NK-92 treated with Interleukin-12 subunit alpha and Interleukin-12 subunit beta, amount 100 ng/mL, for 24 hours (cell line): ENCODE data around the gene SCRN2.

Source experiments
- DNase-seq: peaks from one replicate; lab custom pipeline; 2025; lab: John Stamatoyannopoulos, UW

The SCRN2 gene

DNA sequence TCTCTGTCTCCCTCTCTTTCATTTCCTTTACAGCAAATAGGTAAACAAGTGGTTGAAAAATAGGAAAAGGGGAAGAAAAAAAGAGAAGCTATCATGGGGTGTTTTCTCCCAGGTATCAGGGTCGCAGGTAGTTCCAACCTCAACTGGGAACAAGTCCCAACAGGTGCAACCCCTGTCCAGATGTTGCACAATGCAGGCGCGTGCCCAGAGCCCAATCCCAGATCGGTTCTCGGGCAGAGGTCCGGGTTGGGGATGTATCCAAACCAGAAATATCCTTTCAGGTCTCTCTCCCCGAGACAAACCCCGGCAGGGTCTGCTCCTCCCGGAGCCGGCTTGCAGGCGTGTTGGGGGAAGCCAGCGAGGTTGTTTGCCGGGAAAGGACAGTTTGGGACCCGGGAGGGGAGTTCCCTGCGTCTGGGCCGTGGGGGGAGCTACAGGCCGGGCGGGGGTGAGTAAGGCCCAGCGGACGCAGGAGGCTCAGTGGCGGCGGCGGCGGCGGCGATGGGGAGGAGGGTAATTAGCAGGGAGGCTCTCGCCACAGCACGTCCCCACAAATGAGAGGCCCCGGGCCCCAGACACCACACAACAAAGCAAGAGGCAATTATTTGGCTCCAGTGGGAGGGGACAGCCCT, 31.1 kb upstream of the SCRN2 start:
- no peak for DNase-seq

DNA sequence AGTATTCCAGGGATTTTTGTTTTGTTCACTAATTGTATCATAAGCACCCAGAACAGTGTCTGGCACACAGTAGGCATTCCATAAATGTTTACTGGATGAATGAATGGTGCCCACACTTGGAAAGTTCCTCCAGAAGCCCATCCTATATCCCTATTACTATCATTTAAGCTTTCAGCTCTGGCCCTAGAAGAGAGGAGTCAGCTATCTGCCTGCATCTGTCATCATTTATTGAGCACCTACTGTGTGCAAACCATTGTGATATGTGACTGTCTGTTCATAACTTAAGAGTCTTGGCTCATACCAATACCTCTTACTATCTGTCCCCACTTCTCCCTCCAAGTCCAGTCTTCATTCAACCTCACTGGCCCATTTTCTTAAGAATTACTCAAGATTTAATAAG, 30.0 kb upstream of the SCRN2 start:
- no peak for DNase-seq

DNA sequence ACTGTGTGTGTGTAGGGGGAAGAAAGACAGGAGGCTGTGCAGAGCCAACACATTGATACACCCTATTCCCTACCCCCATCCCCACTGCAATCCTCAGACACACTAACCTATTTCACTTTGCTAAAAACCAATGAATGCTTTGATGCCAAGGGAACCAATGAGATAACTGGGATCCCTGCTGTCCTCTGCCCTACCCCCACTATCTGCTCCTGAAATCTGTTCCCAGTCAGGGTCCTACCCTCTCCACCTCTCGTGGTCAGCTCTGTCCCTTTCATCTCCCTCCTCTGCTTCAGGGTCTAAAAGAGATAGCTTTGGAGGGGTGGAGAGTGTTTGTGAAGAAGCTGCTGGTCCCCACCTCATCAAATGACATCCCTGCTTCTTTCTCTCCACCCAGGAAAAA, 29.0 kb upstream of the SCRN2 start:
- DNase-seq, result no peak

DNA sequence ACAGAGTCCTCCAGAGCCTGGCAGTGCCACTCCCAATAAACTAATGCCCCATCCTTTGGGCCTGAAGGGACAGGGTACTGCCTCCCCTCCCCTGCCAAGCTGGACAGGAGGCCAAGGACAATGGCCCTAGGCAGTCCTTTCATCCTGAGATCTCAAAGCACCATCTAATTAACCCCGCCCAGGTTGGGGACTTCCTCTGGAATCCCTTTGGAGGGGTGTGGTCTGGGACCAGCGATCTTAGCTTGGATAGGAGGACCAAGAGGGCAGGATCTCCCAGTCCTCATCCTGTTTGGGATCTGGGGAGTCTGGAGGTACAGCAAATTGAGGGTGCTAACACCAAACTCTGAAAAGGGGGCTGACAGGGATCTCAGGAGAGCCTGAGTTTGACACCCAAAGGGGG, 28.0 kb upstream of the SCRN2 start:
- DNase-seq, result no peak

DNA sequence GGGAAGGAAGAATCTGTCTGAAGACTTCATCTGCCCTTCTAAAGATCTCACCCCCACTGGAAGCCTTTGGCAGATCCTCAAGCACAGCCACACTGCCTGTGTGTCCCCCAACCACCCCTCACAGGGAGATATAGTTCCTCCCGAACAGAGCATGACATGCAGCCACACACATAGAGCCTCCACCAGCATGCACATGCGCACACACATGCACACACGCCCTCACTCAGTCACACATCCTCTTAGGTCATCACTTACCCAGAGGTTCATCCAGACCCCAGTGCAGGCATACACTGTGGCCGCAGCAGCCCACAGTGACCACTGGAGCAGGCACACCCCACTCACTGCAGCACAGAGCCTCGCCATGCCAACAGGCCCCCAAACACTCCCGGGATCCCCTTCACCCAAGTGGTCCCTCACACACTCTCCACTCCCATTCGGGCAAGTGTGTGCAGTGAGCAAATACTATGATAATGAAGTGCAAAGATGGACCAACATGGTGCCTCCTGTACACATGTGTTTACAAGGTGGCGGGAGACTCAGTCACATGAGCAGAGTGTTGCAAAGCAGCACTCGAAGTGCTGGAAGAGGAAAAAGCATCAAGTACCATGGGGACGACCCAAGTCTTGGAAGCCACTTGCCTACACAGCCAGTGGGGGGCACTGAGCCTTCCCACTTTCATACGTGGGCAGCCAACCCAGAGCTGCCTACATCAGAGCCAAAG, 26.9 kb upstream of the SCRN2 start:
- DNase-seq, result no peak

DNA sequence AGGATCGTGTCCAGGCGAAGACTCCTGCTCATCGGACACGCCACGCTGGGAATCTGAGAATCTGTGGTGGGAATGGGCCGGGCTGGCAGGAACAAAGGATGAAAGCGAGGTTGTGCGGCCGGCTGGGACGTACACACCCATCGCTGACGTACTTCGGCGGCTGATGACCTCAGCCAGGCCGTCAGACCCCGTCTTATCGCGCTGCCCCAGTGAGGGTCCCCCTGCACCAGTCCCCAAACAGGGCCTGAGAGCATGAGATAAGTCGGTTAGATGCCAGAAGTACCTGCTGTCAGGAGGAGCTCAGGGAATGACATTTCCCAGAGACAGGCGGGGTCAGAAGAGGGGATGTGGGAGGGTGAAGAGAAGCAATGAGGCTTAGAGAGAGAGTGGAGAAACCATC, 25.9 kb upstream of the SCRN2 start:
- DNase-seq, result no peak

DNA sequence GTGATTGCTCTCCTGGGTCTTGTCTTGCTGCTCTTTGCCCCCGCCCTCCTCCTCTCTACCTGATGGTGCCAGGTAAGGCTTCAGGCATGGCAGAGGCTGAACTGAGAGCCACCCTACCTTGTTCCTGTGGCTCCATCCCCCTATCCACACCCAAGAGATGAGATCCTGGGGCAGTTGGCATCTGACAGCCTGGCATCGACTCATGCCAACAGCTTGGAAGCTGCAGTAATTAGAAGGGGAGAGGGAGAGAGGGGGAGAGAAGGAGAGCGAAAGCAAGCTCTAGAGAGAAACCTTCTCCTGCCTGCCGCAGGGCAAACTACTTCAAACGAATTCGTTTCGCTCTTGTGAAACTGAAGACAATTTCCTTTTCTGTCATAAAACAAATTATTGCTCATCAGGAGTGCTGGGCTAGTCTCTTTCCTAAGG, 23.7 kb upstream of the SCRN2 start:
- no peak for DNase-seq

DNA sequence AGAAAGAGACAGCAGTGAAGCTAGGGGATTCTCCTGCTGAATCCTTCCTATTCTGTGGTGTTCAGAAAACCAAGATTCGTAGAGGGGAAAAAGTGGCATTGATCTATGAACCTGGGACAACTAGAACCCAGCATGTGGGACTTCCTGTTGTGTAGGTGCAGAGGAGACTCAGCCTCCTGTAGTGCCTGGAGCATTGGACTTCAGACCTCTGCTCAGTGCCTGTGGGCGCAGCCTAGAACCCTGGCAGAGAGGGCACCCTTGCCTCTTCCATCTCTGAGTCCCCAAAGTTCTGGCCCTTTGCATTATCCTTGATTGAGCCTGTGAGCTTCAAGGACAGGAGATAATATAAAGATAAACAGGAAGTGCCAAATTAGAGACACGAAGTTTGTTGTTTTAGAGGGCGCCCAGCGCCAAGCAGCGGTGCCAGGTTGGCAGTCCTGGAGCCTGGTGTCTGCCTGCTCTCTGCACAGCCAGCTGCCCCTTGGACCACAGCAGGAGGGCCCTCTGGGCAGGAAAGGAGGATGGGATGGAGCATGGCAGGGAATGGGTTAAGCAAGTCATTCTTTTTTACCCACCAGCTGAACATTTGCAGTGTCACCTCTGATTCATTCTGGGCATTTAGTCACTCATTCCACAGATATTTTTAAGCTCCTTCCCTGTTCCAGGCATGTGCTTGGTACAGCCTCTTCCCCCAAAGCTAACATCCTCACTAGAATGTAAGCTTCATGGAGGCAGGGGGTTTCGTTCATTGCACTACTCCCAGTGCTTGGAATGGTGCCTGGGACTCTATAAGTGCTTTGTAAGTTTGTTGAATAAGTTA, 21.8 kb upstream of the SCRN2 start:
- DNase-seq, result no peak

DNA sequence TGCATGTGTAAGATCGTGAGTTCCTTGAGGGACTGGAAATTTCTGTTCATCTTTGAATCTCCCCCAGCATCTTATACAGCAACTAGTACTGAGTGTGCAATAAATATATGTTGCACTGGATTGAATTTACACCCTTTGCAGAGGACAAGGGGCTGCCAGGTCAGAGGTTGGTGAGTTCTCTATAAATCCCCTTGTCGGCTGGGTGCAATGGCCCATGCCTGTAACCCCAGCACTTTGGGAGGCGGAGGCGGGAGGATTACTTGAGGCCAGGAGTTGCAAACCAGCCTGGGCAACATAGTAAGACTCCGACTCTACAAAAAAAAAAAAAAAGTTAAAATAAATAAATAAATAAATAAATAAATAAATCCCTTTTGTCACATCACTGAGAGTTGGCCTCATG, 19.3 kb upstream of the SCRN2 start:
- no peak for DNase-seq

DNA sequence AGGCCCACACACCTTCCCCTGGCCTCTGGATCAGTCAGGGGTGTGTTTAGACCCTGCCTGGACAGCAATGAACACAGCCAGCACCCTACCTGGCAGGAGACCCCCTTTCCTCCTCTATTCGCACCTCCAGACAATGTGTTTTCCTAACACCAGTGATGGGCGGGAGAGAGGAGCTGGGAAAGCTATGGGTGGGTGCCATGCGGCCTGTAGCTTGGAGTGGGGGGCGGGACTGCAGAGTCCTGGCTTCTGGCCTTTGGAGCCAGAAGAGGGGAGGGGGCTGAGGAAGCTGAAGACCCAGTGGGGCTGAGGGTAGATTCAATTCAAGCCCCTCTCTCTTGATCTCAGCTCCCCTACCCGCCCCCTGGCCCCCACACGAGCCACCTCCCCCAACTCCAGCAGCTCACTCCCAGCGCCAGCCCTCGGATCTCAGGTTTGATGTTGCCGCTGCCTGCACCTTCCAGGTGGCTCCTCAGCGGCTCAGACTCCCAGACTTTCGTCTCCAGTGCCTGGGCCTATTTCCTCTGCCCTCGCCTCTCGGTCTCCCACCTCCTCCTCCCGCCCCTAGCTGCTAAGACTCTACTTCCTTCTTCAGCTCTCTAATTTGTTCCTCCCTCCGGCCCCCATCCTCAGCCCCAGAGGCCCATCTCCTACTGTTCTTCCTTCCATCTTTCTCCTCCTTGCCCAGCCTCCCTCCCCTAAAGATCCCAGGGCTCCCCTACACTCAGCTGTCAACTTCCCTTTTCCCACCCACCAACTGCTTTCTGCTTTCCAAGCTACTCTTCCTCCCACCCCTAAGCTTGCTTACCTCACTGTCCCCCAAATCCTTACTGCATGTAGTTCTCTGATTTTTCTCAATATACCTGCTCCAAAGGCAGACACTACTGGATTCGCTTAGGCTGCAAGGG, 16.7 kb upstream of the SCRN2 start:
- no peak for DNase-seq

DNA sequence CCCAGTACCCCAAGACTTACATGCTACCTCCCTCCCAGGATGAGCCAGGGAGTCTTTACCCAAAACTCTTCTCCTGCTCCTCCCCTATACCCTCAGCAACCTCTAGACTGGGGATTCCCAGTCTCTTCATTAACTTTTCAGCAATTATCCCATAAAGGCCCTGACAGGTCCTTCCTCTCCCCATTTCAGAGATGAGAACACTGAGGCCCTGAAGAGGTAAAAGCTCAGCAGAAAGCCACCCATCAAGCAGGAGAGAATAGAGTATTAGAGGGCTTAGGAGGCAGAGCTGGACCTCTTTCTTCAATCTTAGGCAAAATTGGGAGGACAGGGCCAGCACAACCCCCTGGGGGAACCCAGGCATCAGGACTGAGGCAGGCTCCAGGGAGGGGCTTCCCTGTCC, 15.8 kb upstream of the SCRN2 start:
- DNase-seq, result no peak

DNA sequence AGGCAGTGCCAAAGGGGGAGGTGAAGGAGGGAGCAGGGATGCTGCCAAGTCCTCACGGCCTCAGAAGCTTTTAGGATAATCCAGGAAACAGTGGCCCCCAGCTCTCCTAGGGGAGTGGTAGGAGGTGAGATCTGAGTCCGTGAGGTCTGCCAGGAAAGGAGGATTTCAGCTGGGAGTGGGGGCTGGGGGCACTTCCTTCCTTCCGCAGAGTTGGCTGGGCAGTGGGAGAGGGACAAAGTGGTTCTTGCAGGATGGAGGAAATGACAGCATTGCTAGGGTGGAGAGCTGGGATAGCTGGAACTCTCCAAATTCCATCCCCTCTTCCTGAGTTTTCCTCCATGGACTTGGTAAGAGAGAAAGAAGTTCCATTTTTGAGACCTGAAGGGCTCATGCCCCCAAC, 14.7 kb upstream of the SCRN2 start:
- DNase-seq, result no peak

DNA sequence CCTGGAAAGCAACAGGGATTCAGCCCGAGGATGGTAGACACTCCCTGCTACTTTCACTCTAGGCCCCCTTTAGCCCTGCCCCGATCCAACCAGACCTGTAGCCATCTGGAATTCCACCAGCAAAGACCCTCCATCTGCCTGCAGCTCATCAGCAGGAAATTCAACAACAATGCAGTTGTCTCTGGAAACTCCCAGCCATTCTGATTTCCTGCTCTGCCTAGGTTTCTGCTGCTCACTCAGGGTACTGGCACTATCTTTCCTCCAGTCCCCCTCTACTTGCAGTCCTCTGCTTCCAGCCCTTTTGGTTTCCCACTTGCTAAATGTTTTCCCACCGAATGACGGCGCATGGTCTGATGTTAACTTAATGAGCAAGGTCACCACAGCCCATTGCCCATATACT, 12.5 kb upstream of the SCRN2 start:
- DNase-seq, result no peak

DNA sequence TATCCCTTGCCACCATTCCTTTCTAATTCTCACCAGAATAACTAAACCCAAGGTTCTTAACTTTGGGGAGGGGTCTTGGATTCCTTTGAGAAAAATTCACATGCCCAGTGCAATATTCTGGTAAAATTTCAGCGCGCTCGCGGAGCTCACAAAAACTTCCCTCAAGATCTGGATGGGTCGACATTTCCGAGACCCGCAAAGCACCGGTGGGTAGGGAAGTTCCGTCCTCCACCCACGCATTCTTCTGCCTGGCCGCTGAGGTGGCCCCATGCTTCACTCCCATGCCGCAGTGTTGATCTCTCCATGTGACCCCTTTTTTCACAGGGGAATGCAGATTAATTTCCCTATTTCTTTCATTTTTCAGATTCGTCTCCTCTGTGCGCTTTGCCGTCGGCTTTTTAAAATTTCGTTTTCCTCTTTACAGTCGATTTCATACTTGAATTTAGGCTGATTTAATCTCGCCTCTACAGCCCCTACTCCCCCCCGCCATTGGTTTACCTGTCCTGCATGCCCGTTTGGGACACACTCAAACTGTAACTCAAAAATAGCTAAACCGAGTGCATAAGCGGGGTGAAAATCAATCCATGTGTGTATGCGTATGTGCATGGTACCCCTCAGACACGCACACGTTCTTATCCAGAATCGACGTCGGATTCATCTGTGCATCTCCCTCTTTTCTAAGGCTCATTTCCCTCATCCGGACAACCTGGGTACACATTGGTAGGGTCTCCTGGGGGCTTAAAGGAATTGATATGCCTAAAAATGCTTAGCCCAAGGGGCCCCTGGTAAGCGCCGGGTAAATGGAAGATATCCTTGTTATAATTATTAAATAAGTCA, 11.3 kb upstream of the SCRN2 start:
- DNase-seq, result no peak

DNA sequence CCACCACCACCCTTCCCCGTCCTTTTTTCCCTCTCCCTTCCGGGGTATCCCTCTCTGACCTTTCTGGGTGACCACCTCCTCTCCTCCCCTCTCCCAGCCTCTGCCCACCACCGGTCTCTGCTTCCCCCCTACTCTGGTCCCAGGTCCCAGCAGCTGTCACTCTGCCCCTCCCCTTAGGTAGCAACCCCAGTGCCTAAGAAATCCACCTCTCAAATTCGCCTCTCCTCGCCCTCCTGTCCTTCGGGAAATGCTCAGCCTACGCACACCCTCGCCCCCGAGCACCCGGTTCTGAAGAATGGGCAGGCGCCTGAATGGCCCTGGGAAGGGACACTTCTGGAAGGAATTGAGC, 10.7 kb upstream of the SCRN2 start:
- DNase-seq, result no peak

DNA sequence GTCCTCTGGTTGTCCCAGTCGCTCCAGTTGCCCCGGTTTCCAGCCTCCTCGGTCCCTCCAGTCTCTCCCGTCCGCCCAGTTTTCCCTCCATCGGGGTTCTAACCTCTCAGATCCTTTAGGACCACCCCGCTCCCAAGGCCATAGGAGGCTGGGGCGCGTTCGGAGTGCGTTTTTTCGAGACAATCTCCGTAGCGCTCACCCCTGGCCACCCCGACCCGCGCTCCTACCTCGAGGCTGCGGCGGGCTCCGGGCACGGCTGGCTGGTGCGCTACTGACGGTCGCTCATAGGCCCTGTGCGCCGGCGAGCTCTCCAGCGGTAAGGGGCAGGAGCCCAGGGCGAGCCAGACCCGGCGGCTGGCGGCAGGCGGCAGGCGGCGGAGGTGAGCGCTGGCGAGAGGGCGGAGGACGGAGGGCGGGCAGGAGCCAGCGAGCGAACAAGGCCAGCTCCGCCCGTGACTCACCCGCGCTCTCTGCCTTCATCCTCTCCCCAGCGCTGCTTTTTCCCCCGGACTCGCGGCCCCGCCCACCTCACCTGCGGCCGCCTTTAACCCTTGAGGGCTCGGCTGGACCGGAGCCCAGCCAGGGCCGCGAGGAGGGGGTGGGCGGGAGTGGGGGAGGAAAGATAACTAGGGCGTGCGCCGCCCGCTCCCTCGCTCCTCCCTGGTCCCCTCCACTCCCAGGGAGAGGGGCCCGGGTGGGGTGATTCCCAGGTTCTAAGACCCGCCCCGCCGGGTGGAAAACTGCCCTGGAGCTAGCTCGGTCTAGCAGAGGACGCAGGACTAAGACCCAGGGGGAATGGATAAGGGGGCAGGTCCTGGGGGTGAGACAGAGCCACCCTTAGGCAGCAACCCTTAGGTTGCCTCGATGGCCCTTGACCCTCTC, 9.9 kb upstream of the SCRN2 start, which contains the start of gene SP6:
Gene SP6, minus strand, starts transcription at position 472 of the 882 bp plus-strand sequence. CDS start 2,734 bp downstream, outside the sequence.
- DNase-seq, result no peak

DNA sequence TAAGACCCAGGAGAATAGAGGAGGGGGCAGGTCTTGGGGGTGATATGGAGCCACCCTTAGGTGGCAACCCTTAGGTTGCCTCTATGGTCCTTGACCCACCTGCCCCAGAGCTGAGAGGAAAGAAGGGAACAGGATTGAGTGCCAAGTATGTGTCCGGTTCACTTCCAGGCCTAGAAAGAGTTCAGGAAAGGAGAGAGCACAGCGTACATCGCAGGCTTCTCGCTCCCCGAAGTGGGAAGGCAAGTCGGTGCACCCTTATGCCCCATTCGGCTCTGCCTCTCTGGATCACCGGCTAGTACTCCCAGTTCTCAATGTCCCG, 9.3 kb upstream of the SCRN2 start:
- DNase-seq, result no peak

DNA sequence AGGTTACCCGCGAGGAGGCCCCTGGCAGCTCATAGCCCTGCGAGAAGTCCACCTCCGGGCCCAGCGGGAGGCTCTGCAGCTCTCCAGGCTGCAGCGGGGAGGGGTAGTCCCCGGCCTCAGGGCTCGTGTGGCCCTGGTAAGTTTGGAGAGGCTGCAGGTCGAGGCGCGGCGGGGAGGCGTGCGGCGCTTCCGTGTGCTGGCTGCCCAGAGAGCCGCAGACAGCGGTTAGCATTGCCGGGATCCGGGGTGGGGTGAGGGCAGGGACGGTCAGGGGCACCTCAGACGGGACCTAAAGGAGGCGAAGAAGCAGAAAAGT, 7.1 kb upstream of the SCRN2 start:
- DNase-seq, result no peak

DNA sequence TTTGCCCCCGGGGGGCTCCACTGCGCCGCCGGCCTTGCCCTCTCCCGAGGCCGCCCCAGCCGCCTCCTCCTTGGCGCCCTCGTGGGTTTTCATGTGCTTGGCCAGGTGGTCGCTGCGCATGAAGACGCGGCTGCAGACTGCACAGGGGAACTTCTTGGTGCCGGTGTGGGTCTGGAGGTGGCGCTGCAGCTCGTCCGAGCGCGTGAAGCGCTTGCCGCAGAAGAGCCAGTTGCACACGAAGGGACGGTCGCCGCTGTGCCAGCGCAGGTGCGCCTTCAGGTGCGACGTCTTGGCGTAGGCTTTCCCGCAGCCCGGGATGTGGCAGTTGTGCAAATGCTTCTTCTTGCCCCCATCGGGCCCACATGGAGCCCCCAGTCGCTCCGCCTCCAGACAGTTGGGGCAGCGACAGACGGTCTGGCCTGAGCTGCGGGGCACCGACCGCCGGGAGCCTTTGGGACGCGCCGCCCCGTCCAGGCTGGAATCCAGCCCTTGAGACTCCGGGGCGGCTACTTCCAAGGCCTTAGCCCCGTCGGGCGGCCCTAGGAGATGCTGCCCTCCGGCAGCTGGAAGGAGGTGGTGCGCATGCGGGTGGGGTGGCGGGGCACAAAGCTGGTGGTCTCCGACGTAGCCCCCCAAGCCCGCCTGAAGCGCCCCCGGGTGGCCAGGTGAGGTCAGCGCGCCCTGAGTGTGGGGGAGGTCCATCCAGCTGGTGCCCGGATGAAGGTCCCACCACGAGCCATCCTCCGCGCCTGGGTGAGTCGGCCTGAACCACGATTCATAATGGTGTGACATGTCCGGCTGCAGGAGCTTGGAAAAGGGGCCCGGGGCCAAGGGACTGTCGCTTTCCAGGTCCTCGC, 6.5 kb upstream of the SCRN2 start:
- DNase-seq, result no peak
